NCI-H748 (cell line): ENCODE data around the gene TANC1.
A peak's percentile ranks its signal among the peaks of the same experiment; 100 is the strongest.

Experiments
- DNase-seq: peaks from one replicate; lab custom pipeline; 2025; ENCODE audit not compliant: unreplicated experiment; lab: John Stamatoyannopoulos, UW

Gene TANC1

GRCh38 chr2:159211447-159212396, 243.3 kb downstream of the TANC1 start:
- DNase-seq: no peak

- DNase-seq: no peak
Observed at GRCh38 chr2:159213296-159213695, 244.9 kb downstream of the TANC1 start.

- DNase-seq: no peak
Observed at GRCh38 chr2:159214325-159214865, 246.0 kb downstream of the TANC1 start.

DNA sequence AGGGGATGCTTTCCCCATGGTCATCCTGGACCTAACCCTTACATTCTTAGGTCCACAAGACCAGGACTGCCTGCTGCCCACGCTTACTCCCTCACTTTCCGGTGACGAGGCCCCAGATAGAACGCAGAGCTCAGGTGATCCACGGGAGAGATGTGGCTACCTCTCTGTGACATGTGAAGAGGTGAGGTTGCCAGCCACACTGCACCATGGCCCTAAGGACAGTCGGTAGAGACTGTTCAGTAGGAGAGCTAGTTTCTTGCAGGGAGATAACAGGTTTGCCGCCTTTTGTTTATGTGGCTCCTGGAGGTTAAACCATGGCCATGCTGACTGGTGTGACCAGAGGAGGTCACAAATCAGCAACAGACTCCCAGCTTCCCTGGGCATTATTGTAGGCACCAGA, 246.7 kb downstream of the TANC1 start:
- DNase-seq: no peak

GRCh38 chr2:159217676-159218075, 249.2 kb downstream of the TANC1 start:
- no peak for DNase-seq

DNA sequence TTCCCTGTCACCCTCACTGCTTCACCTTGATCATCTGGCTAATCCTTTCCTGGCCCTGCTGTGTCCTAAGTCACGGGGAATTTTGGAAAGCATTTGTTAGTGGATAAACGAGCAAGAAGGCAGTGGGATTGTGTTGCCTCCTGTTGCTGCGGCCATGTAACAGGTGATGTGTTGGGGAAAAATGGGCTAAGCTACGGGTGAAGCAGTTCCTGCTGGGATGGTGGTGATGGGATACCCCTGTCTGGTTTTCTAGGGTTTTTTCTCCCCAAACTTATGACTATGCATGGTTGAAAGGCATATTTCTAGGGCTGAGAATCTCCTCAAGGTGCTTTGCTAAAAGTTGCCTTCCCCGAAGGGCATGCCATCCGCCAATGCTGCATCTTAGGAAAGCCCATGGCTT, 249.9 kb downstream of the TANC1 start:
- DNase-seq: no peak

DNA sequence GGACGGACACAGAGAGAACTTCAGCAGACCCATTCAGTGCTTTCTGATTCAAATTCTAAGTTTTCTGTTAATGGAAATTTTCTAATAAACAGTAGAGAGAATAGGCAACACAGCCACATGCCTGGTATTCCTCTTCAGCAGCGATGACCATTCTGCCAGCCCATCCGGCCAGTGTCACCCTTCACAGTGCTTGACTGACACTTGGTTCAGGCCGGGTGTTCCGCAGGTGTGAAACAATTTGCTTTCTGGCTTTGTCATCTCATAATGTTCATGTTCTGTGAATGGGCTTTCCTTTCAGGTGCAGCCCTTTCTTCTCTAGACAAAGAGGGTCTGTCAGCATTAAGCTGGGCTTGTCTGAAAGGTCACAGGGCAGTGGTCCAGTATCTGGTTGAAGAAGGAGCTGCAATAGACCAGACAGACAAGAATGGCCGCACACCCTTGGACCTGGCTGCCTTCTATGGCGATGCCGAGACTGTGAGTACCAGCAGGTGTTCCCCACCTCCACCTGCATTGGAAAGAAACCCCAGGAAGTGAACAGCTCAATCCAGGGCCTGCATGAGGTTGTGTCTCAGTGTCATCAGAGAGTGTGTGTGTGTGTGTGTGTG, 251.1 kb downstream of the TANC1 start:
- DNase-seq: no peak

GRCh38 chr2:159224061-159224813, 255.8 kb downstream of the TANC1 start:
- DNase-seq: no peak

DNA sequence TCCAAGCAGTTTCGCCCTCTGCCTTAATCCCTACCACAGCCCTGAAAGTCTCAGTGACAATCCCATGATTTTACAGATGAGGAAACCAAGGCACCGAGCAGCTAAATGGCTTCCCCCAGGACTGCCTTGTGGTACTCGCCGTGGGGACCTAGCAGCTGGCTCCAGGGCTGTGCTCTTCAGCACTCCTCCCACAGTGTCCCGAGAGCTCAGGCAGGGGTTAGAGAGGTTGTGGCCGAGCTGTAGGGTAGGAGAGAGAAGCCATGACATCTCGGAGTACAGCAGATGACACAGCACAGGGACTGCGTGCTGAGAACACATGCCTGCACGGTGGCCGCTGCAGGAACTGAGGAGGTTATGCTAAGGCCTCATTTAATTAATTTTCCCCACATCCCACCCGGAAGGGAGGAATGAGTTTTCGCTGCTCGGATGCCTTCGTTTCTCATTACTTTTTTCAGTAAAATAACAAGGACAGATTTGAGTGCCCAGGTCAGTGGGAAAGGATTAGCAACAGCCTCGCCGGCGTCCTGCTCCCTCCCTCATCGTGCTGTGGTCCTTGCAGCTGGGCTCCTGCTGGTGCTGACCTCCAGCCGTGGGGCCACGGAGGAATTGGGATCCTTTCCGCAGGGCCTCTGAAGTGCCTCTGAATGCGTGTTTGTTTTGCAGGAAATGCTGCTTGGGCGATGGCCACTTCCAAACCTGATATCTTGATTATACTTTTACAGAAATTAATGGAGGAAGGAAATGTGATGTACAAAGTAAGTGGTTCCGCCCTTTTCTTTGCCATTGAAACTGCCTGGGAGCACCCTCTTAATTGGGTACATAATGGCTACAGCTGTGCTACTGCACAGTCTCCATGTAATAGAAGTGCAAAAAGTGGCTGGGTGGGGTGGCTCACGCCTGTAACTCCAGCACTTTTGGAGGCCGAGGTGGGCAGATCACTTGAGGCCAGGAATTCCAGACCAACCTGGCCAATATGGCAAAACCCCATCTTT, 256.9 kb downstream of the TANC1 start:
- DNase-seq: peak; percentile 80

GRCh38 chr2:159226059-159226461, 257.6 kb downstream of the TANC1 start:
- DNase-seq: peak; percentile 53

- DNase-seq: peak; percentile 74
Observed at GRCh38 chr2:159226608-159227385, 258.4 kb downstream of the TANC1 start.

GRCh38 chr2:159227467-159227866, 259.0 kb downstream of the TANC1 start:
- DNase-seq: no peak

- DNase-seq: no peak
Observed at GRCh38 chr2:159228081-159228581, 259.7 kb downstream of the TANC1 start.

DNA sequence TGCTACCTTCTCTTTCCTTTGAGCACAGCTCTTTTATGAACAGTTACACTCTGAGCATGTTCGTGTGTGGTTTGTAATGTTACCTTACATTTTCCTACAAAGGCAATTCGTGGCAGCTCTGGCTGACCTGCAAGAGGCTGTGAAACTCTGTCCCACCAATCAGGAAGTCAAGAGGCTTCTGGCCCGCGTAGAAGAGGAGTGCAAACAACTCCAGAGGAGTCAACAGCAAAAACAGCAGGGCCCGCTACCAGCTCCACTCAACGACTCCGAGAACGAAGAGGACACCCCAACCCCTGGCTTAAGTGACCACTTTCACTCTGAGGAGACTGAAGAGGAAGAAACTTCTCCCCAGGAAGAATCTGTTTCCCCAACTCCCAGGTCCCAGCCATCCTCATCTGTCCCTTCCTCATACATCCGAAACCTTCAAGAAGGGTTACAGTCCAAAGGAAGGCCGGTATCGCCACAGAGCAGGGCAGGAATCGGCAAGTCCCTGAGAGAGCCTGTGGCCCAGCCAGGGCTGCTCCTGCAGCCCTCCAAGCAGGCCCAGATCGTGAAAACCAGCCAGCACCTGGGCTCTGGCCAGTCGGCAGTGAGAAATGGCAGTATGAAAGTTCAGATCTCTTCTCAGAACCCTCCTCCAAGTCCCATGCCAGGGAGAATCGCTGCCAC, 261.2 kb downstream of the TANC1 start:
- peak; percentile 15 for DNase-seq

DNA sequence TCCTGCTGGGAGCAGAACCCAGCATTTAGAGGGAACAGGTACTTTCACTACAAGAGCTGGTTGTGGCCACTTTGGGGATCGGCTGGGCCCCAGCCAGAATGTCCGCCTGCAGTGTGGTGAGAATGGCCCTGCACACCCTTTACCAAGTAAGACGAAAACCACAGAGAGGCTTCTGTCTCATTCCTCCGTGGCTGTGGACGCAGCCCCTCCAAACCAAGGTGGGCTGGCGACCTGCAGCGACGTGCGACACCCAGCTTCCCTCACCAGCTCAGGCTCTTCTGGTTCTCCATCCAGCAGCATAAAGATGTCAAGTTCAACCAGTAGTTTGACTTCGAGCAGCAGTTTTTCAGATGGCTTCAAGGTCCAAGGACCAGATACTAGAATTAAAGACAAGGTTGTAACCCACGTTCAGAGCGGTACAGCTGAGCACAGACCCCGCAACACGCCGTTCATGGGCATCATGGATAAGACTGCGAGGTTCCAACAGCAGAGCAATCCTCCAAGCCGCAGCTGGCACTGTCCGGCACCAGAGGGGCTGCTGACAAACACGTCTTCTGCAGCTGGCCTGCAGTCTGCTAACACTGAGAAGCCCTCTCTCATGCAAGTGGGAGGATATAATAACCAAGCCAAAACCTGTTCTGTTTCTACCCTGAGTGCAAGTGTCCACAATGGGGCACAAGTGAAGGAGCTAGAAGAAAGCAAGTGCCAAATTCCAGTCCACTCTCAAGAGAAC, 261.9 kb downstream of the TANC1 start:
- no peak for DNase-seq

- no peak for DNase-seq
Observed at GRCh38 chr2:159232456-159233170, 264.2 kb downstream of the TANC1 start.

- DNase-seq: no peak
Observed at GRCh38 chr2:159234868-159235267, 266.4 kb downstream of the TANC1 start.
